ENCODE measurements around the gene ARHGEF10L. TPM values are rescaled to one million over a fixed set of nuclear protein-coding genes. Genes with fewer than 3 reads are reported as not detected.

The ARHGEF10L gene
- total RNA-seq, 1 donor from 2014 or later, result 3.1 TPM

- DNase-seq (ENCODE audit: low spot score), result no peak
- Mint-ChIP-seq H3K27ac (ENCODE audit: unreplicated experiment) (no peak overlapping the region), H3K27me3 (ENCODE audit: unreplicated experiment) (peaks cover 9% of the 10 kb centered on the region), H3K4me1 (ENCODE audit: unreplicated experiment) (no peaks in the 10 kb centered on the region), H3K36me3 (ENCODE audit: low read depth, unreplicated experiment) (no peaks in the 10 kb centered on the region), H3K4me3 (ENCODE audit: unreplicated experiment) (no peak overlapping the region), H3K9me3 (ENCODE audit: unreplicated experiment) (no peaks in the 10 kb centered on the region)
- TF ChIP-seq CTCF (IDR thresholded peaks at IDR 0.05; ENCODE audit: unreplicated experiment), result no peak
Measured at GRCh38 chr1:17668195-17668594, 128.7 kb downstream of the ARHGEF10L start.

DNA sequence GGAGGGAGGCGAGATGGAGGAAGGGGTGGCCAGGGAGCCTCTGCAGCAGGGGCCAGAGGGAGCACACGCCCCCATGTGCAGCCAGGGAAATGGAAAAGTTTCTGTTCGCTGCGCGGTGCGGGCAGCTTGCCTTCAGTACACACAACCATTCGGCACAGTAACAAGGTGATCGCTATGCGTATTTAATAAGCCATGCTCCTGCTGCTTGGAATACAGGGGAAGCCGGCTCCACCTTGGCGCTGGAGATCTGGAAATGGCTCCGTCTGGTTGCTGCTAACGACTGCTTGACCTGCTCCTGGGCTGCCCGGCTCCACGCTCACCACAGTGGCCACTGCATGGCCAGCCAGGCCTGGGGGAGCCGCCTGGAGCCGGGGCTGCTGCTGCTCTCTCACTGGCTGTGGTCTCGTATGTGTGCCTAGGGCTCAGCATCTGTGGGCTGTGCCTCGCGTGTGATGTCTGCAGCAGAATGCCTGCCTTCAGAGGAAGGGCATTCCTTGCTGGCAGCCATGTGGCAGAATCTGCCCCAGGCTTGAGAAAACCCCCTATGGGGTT is 129.2 kb downstream of the ARHGEF10L start:
- TF ChIP-seq CTCF (IDR thresholded peaks at IDR 0.05; ENCODE audit: unreplicated experiment), result no peak
- H3K36me3 Mint-ChIP-seq (ENCODE audit: low read depth, unreplicated experiment), result no peaks in the 10 kb centered on the region
- H3K27ac Mint-ChIP-seq (ENCODE audit: unreplicated experiment), result no peak overlapping the region
- H3K27me3 Mint-ChIP-seq (ENCODE audit: unreplicated experiment), result peaks cover 9% of the 10 kb centered on the region
- H3K9me3 Mint-ChIP-seq (ENCODE audit: unreplicated experiment), result no peaks in the 10 kb centered on the region
- no peak for DNase-seq (ENCODE audit: low spot score)
- H3K4me1 Mint-ChIP-seq (ENCODE audit: unreplicated experiment), result no peaks in the 10 kb centered on the region
- H3K4me3 Mint-ChIP-seq (ENCODE audit: unreplicated experiment), result no peak overlapping the region

DNA sequence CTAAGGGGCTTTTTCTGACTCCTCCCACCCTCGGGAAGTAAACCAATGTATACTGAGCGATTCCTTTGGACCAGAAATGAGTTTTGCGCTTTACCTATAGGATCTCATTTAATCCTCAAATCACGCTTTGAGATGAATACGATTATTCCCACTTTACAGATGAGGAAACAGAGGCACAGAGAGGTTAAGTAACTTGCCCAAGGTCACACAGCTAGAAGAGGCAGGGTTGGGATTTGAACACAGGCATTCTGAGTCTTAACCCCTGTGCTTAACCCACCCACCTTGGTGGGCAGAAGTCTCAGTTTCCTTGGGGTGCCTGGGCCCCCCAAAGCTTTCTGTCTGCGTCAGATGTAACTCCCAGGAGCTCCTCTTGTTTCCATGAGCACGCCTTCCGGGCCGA is 129.8 kb downstream of the ARHGEF10L start:
- Mint-ChIP-seq H3K36me3 (ENCODE audit: low read depth, unreplicated experiment) (no peaks in the 10 kb centered on the region), H3K27ac (ENCODE audit: unreplicated experiment) (no peak overlapping the region), H3K9me3 (ENCODE audit: unreplicated experiment) (no peaks in the 10 kb centered on the region), H3K27me3 (ENCODE audit: unreplicated experiment) (peaks cover 9% of the 10 kb centered on the region), H3K4me3 (ENCODE audit: unreplicated experiment) (no peak overlapping the region), H3K4me1 (ENCODE audit: unreplicated experiment) (no peaks in the 10 kb centered on the region)
- TF ChIP-seq CTCF (IDR thresholded peaks at IDR 0.05; ENCODE audit: unreplicated experiment), result no peak
- no peak for DNase-seq (ENCODE audit: low spot score)

- Mint-ChIP-seq H3K27ac (ENCODE audit: unreplicated experiment) (no peak overlapping the region), H3K4me3 (ENCODE audit: unreplicated experiment) (no peak overlapping the region), H3K36me3 (ENCODE audit: low read depth, unreplicated experiment) (no peaks in the 10 kb centered on the region), H3K4me1 (ENCODE audit: unreplicated experiment) (no peaks in the 10 kb centered on the region), H3K27me3 (ENCODE audit: unreplicated experiment) (peaks cover 9% of the 10 kb centered on the region), H3K9me3 (ENCODE audit: unreplicated experiment) (no peaks in the 10 kb centered on the region)
- no peak for DNase-seq (ENCODE audit: low spot score)
- no peak for TF ChIP-seq CTCF (IDR thresholded peaks at IDR 0.05; ENCODE audit: unreplicated experiment)
Measured at GRCh38 chr1:17669866-17670451, 130.5 kb downstream of the ARHGEF10L start.

GRCh38 chr1:17670587-17671313 is 131.3 kb downstream of the ARHGEF10L start:
- Mint-ChIP-seq H3K4me3 (ENCODE audit: unreplicated experiment) (no peak overlapping the region), H3K27ac (ENCODE audit: unreplicated experiment) (no peak overlapping the region), H3K36me3 (ENCODE audit: low read depth, unreplicated experiment) (no peaks in the 10 kb centered on the region), H3K4me1 (ENCODE audit: unreplicated experiment) (no peaks in the 10 kb centered on the region), H3K27me3 (ENCODE audit: unreplicated experiment) (peaks cover 8% of the 10 kb centered on the region), H3K9me3 (ENCODE audit: unreplicated experiment) (no peaks in the 10 kb centered on the region)
- DNase-seq (ENCODE audit: low spot score), result no peak
- TF ChIP-seq CTCF (IDR thresholded peaks at IDR 0.05; ENCODE audit: unreplicated experiment), result no peak
